GM19397 (cell line): ENCODE measurements around the gene PXN.
"Not testable (repeated sequence)": the region's sequence is repeated elsewhere in the genome, so short reads cannot be mapped to it uniquely, and the experiment has no call there.

Experiments used
- ATAC-seq: cut with Tn5 transposase; IDR thresholded peaks from one replicate; pipeline ENCODE4 v1.9.1; 2021; ENCODE audit warnings: mild to moderate bottlenecking, moderate library complexity; ENCODE audit not compliant: unreplicated experiment

Gene PXN

GRCh38 chr12:120242275-120242799, 23.2 kb downstream of the PXN start:
- no peak for ATAC-seq

- no peak for ATAC-seq
These were observed 23.8 kb downstream of the PXN start for GRCh38 chr12:120241561-120242274.

GRCh38 chr12:120240495-120240833, 25.1 kb downstream of the PXN start:
- no peak for ATAC-seq

- no peak for ATAC-seq
These were observed 25.6 kb downstream of the PXN start for GRCh38 chr12:120239776-120240494.

GRCh38 chr12:120238839-120239445, 26.6 kb downstream of the PXN start:
- no peak for ATAC-seq

- no peak for ATAC-seq
These were observed 27.3 kb downstream of the PXN start for GRCh38 chr12:120238217-120238616.

GRCh38 chr12:120237360-120238171, 28.0 kb downstream of the PXN start:
- ATAC-seq: no peak

- ATAC-seq: not testable (repeated sequence)
These were observed 28.7 kb downstream of the PXN start for GRCh38 chr12:120236809-120237208.

- no peak for ATAC-seq
These were observed 29.9 kb downstream of the PXN start for GRCh38 chr12:120235369-120236323.

GRCh38 chr12:120234643-120235368, 30.7 kb downstream of the PXN start:
- ATAC-seq: no peak

GRCh38 chr12:120231316-120232011, 34.1 kb downstream of the PXN start:
- no peak for ATAC-seq

GRCh38 chr12:120230974-120231315, 34.6 kb downstream of the PXN start:
- no peak for ATAC-seq

GRCh38 chr12:120230326-120230973, 35.1 kb downstream of the PXN start:
- ATAC-seq: no peak

- ATAC-seq: no peak
These were observed 35.8 kb downstream of the PXN start for GRCh38 chr12:120229487-120230325.

- ATAC-seq: no peak
These were observed 36.5 kb downstream of the PXN start for GRCh38 chr12:120229071-120229486.

- ATAC-seq: no peak
These were observed 37.0 kb downstream of the PXN start for GRCh38 chr12:120228291-120229070.

- no peak for ATAC-seq
These were observed 37.6 kb downstream of the PXN start for GRCh38 chr12:120228041-120228290.
